T-helper 1 cell (primary cell): ENCODE data around the gene RALGPS1.

Source experiments
- DNase-seq, 5 donors: peaks; one replicate each; pipeline ENCODE4 v3.0.0-alpha.2; 2012 to 2020

Gene RALGPS1

DNA sequence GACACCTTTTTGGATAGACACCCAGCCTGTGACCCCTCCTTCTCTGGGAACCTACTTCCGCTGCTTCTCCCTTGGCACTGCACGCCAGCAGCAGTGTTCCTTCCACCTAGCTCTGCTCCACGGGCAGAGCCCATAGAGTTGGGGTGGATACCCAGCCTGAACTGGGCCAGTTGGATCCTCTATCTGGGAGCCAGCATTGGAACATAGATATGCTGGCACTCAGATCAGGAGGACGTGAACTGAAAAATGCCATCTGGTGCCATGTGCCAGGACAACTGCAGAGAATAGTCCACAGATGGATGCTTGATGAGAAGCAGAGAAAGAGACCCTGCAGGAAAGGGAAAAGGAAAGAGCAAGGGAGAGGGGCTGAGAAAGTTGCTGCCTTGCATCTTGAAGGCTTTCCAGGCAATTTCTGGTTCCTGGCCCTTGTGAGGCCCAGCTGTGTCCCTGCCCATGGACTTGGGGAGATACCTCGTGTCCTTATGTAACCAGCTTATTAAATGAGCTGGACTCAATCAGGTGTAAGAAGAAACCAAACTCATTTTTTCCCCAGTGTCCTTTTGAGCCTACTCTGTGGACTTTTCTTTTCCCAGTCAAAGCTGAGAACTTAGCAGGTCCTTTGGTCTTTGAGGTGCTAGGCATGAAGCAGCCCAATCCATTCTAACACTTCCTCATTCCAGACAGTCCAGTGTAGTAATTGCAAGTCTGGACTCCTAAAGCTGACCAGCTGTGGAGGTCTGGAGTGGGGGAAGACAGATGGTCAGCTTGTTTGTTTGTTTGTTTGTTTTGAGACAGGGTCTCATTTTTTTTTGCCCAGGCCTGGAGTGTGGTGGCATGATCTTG lies 168.8 kb downstream of the RALGPS1 start:
- no peak for DNase-seq

DNA sequence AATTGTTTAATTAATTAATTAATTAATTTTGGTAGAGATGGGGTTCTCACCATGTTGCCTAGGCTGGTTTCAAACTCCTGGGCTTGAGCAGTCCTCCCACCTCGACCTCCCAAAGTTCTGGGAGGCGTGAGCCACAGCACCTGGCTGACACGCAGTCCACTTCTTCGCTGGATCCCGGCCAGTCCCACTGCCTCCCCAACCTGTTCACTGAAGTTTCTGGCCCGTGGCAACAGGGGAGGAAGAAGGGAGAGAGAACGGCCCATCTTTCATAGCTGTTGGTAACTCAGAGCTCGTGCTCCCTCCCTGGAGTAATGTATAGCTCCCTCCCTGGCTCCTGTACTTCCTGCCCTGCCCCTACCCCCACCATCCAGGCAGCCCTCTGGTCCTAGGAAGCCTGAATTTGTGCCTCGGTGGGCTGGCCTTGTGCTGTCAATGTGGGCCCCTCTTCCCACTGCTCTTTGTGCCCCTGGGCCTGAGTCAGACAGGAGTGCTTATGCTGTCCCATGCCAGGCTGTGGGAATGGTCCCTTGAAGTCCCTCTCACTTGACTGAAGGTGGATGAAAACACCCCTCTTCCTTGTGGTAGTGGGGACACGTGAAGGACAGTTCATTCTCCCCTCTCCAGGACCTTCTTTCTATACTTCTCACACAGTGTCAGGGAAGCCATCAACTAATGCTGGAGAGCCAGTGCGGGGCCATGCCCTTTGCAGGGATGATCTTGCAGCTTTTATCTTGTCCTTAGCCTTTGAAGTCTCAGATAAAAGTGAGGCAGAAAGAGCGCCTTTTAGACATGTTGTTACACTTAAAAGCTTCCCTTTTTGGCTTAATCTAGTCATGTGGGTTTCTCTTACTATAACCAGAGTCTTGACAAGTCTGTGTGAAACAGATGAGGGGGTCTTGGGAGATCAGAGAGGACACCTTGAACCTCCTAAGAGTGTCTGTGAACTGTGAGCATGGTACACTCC lies 169.8 kb downstream of the RALGPS1 start:
- DNase-seq = no peak

DNA sequence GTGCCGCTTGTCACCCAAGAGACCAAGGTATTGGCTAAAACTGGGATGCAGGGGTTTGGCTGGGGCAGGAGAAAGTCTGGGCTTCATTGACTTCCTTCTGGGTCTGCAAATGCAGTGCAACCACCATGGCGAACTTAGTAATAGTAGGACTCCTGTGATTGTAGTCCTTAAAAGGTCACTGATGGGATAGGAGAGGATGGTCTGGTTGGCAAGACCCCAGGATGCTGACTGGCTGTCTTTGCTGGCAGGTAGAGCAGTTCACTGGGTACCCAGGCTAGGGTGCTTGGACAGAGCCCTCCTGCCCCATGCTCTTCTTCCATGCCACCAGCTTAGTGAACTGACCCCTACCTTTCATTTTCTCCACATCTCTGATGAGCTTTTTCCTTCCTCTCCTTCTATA lies 170.6 kb downstream of the RALGPS1 start:
- no peak for DNase-seq

DNA sequence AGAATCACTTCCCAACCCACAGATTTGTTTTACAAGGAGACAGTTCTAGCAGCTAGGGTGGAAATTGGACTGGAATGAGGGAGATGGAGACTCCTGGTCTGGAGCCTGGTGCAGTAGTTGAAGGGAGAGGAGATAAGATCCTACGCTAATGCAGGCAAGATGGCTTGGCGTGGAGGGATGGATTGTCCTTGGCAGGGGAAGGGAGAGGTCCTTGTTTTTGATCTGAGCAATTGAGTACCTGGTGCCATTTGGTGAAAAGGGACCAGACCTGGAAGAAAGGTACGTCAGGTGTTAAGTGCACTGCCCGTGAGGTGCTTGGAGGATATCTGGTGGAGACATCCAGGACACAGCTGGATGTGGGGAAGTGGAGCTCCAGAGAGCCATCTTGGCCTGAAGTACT lies 172.2 kb downstream of the RALGPS1 start:
- no peak for DNase-seq

DNA sequence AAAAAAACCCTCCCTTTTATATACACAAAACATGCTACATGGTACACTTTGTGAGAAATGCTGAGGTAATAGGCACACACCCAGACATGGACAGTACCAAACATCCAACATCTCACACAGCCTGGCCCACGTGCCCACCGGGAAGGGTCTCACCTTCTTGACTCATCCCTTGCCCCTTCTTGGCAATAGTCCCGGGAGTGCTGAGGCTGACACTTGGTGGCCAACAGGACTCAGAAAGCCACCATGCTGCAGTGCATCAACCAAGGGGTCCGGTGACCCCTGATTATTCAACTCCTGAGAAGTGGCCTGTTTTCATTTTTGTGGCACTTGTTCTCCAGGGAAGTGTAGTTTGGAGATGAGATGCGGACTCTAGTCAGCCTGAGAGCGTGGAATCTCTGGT lies 172.8 kb downstream of the RALGPS1 start:
- no peak for DNase-seq

DNA sequence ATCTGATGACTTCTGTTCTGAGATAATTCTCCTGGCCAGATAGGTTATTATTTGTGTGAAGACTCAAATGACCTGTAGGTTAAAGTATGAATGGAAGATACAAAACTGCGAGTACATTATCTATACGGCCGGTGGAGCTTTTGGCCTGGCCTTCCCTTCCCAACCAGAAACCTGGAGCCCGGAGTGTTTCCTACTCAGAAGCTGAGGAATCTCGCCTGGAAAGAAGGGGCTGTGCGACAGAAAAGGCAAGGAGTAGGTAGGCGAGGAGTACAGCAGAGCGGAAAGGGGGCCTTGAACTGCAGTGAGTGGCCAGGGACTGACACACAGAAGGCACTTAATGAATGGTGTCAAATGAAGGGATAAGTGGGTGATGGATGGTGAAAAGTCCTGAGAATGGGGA lies 173.3 kb downstream of the RALGPS1 start:
- no peak for DNase-seq

DNA sequence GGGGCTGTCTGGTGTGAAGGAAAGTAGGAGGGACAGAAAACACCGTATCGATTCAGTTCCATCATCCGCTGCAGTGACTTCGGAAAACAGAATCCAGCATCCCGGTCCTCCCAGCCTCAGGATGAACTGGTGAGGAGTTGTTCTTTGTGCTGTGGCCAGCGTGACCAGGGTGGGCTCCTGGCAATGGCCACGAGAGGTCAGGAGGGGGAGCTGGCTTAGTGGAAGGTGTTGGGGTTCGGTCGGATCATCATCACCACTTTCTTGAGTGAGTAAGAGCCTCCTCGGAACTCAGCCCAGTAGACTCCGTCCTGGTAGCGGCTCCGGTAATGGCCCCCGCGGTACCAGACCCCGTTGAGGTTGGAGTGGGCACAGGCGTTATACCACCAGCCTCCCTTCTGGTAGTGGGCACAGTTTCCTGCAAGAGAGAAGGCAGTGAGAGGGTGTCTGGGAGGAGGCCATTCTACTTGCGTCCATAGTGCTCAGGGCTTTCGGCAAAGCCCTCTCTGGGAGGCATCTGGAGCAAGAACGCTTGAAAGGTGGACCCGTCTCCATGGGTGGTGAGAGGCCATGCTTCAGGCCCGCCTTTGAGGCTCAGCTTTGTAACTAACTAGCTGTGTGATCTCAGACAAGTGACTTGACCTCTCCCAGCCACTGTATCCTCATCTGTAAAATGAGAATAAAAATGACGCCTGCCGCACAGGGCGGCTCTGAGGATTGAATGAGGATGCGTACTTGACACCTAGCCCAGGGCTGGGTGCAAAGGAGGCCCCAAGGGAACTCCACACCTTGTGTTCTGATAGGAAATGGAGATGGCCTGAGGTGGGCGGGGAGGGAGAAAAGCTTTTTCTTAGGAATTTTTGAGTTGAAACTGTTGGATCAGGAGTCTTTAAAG lies 174.4 kb downstream of the RALGPS1 start:
- DNase-seq = no peak

DNA sequence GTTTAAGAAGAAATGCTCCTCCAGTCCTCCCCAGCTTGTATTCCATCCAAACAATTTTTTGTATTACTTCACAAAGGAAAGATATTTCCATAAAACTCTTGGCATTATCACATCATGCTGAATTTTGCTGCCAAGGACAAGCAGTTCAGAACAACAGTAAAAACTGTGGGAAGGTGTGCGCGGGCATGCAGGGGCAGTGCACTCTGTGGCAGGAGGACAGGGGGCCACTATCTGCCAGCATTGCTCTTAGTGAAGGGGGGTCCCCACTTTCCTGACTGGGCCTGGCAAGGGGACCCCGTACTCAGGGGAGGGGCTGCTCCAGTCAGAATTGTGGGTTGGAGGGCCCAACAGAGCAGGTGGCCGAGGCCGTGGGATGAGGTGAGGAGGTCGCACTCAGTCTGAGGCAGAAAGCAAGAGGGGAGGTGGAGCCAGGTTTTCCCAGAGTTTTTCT lies 175.1 kb downstream of the RALGPS1 start:
- no peak for DNase-seq

DNA sequence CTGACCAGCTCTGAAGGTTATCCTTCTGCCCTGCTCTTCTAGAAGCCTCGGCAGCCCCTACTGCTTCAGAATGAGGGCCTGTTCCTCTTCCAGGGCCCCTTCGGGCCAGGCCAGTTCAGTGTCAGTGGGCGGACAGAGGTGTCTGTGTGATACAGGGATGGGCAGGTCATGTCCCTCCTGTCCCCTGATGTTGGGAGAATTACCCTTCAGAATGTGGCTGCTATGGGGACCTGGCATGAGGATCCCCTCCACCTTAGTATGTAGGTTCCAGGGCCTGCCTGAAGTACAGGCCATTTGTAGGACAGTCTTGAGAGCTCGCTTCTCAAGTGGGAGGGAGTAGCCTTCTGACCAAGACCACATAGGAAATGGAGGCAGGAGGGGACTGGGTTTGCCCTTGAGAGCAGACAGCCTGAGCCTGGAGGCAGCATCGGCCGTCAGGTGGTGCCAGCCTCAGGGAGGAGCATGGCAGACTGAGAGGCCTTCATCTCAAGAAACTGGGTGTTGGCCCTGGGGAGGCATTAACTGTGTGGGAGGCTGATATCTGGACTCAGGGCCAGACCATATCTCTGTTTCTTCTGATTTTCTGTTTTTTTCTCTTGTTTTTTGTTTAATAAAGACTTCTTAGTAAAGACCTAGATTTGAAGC lies 175.9 kb downstream of the RALGPS1 start:
- DNase-seq = no peak

DNA sequence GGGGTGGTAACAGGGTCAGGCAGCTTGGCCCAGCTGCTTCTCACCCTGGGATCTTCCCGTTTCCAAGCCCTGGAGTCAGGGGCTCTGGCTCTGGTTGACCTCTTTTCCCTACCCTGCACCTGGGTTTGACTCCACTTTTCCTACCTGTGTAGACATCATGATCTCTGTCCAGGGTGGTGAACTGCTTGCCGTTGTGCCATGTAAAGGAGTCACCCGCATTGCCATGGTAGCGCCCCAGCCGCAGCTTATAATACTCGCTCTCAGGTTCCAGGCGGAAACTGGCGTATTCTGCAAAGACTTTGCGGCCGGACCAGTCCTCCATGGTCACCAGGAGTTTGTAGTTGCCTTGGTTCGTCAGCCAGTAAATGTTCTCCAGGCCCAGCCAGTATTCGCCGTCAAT lies 176.9 kb downstream of the RALGPS1 start:
- DNase-seq = no peak

DNA sequence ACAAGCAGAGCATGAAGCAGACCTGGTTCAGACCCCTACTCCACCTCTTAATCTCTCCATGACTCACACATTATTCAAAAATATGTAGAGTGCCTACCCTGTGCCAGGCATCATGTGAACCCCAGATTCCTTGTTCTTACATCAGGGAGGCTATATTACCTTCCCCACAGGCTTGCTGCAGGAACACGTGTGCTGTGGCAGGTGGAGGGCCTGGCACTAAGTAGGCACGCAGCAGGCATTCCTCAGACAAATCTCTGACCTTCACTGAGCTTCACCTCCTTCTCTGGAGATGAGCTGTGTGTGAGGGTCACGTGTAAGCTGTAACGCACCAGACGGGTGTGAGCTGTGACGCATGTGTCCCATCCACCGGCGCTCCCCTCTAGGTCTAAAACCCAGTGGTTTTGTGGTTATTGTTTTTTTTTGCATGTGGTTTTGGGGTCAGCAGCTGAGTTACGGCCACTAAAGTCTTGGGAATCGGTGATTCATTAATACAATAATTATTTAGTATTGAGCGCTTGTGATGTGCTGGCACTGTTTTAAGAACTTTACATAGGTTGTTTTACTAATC lies 177.5 kb downstream of the RALGPS1 start:
- no peak for DNase-seq

DNA sequence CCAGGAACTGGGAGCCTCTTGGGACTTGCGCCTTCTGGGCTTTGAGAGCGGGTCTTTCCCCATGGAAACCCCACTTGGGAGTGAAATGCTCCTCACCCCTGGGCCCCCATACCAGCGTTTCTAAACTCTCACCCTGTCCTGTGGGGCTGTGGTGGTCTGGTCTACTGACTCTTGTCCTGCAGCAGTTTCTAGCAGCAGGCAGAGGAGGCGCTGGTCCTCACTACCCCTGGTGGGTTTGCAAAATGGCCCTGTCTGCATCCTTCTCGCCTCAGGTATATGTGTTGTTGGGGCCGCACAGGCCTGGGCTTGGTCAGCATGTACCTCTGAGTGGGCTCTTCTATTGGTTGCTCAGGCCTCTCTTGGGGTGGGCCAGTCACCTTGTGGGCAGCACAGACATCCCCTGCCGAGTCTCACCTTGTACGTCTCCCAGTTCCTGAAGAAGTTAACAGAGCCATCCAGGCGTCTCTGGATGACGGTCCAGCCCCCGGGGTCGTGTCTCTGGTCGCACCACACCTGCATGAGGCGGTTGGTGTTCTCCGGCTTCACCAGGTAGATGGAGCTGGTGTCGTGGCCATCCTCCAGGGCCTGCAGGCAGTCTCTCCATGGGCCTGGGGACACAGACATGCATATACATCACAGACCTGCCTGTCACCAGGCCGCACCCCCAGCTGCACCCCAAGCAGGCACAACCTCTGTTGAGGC lies 178.9 kb downstream of the RALGPS1 start:
- DNase-seq = no peak

DNA sequence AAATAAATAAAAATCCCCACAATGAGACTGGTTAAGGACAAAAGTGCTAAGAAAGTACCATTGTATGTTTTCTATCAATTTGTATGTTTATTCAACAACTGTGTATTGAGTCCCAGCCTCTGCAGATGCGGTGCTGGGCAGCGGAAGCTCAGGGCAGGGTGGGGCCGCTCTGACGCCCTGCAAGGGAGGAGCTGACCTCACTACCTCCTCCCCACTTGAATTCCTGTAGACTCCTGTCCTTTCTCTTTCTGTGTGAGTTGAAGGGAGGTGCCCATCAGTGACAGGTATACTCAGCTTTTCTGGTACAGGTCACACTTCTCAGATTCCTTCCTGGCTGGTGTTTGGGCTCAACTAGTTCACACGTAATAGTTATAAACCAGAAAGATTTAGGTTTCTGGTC lies 180.8 kb downstream of the RALGPS1 start:
- no peak for DNase-seq

DNA sequence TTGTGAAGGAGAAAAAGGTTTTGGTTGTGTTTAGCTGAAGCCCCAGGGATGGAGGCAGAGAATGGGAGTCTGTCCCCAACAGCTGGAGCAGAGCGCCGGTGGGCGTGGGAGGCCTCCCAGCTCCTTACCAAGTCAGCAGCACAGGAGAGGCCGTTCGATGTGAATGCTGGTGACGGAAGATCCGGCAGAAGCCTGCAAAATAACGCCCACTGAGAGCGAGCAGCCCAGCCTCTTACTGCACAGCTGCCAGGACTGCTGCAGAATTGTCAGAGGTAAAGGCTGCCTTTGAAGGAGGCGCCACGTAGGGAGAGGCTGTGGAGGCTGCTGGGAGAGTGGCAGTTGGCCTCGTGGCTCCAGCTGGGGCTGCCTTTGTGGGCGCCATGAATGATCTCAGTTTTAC lies 181.6 kb downstream of the RALGPS1 start:
- DNase-seq = no peak

DNA sequence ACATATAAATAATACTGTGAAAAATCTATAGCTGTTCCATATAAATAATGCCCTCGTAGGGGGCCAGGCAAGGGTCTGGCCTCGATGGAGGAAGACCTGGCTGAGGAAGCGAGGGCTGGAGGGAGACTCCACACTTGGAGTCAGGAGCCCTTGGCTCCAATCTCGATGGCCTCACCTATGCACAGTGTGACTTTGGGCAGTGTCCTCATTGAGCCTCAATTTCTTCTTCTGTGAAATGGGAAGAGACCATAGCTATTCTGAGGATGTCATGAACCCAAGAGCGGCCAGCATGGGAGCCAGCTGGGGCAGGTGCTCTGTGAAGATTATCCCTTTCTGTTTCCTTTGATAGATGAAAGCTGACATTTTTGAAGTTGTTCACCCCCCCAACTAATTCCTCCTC lies 183.1 kb downstream of the RALGPS1 start:
- no peak for DNase-seq

DNA sequence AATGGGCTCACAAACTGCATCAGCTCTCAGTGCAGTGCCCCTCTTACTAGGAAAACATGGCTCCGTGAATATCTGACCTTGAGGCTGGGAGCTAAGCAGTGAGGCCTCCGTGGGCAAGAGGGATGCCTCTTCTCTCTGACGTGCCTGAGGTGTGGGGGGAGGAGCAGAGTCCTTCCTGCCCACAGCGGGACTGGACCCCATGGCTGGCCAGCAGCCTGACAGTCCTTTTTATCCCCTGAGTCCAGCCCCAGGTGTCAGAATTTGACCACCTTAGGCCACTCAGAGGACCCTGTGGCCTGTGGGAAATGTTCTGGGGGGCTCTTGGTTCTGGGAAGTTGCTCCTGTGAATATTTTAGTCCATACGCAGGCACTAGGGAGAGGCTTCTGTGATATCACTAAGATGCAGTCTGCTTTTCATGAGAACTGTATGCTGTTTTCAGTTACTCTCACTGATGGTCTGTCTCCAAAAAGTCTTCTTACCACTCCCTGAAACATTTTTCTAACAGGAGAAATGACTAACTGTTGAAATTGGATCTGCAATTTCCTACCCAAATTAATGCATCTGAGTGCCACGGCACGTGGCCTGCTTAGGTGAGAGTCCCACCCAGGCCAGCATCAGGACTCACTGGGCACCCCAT lies 184.5 kb downstream of the RALGPS1 start:
- no peak for DNase-seq

DNA sequence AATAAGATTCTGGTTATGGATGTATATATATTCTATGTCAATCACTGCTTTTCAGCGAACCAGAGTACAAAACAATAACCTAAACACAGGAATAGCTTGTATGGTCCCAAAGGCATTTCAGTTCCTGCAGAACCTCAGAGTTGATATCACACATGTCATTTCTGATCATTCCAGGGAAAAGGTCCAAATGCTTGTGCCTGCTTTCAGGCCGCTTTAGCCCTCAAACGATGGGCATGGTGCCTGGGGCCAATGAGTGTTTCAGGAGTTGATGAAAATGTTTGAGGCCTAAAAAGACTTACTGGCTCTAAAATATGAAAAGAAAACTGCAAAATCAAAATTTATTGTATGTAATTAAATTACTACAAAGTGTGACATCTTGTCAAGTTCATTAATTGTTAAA lies 185.1 kb downstream of the RALGPS1 start:
- DNase-seq = no peak

DNA sequence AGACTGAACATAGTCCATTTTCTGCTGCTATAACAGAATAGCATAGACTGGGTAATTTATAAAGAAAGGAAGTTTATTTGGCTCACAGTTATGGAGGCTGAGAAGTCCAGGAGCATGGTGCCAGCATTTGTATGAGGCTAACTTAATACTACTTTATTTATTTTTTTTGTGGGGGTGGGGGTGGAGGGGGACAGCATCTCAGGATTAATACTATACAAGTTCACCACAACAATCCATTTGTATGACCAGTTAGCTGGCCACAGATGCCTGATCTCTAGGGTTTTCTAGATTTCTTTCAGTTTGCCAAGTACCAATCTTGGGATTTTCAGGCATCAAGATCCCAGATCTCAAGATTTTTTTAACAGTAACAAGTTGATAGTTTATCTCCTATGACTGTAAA lies 187.6 kb downstream of the RALGPS1 start:
- DNase-seq = no peak

DNA sequence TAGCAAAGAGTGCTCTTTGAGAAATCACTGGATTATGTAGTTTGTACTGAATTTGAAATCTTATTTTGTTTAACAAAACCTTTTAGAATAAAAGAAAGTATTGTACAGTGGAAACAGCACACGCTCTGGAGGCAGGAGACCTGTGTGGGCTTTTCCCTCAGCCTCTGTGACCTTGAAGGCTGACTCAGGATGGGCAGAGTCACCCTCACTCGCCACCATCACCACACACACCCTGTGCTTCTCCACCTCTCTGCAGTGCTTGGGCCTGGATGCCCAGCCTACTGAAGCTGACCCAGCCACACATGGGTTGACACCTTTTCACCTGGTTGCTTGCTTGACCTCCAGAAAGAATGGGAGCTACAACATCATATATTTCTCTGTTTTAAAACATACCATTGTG lies 188.2 kb downstream of the RALGPS1 start:
- DNase-seq = no peak

DNA sequence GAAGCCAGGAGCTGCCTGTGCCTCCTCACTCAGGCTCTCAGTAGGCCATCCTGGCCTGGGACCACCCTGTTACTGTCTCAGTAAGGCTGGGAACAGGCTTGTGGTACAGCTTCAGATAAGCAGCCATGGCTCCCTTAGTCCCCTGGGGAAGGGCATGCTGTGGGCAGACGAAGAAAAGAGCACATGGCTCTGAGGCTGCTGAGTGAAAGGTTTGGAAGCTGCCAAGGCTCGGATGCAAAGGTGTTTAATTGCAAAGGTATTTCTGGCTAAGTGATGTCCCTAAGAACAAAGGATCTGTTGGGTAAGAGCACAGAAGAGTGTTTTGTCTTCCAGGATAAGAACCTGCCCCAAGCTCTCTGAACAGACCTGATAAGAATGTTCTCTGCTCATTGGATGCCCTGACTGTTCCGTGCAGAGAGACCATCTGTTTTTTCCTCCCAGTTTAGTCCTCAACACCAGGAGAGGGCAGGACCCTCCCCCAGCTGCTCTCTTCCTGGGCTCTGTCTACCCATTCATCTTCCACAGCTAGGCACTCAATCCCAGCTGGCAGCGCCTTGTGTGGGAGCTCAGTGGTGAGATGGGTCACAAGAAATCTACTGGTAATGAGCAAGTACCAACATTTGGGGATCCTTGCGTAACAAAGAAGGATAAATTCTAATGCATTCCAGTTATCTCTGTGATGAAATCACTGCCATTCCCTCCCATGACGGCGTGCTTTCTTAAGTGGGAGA lies 190.2 kb downstream of the RALGPS1 start:
- DNase-seq = no peak
